ENCODE results near the gene SP110.

- TF ChIP-seq EP300 (IDR thresholded peaks at IDR 0.05) (no peak), CTCF (IDR thresholded peaks at IDR 0.05) (no peak), POLR2A (IDR thresholded peaks at IDR 0.05) (no peak), POLR2AphosphoS5 (IDR thresholded peaks at IDR 0.05) (no peak)
Measured at GRCh38 chr2:230176996-230177395, 42.8 kb downstream of the SP110 start.

Measured in upper lobe of left lung (tissue), 4 donors.